ENCODE results near the gene RBPMS2. TPM values are rescaled to one million over a fixed set of nuclear protein-coding genes. Genes with fewer than 3 reads are reported as not detected.

The RBPMS2 gene
- total and polyA plus RNA-seq, 9 donors, result 1.1 to 23.8 (median 10.4) TPM

- H3K4me1 ChIP-seq (ENCODE audit: insufficient read depth), result peaks cover 2% of the 10 kb centered on the region
- 45 to 60% (median 54%) methylated on average over 6 of the region's 6 CpGs for WGBS, 3 donors
- H3K27ac ChIP-seq, result no peak overlapping the region
- no peaks in the 10 kb centered on the region for H3K27me3 ChIP-seq
- H3K4me3 ChIP-seq, result no peak overlapping the region
- no peaks in the 10 kb centered on the region for H3K9me3 ChIP-seq
- no peaks in the 10 kb centered on the region for H3K36me3 ChIP-seq
- no peak for TF ChIP-seq POLR2A (IDR thresholded peaks at IDR 0.05)
- no peak for TF ChIP-seq EP300 (IDR thresholded peaks at IDR 0.05)
- no peak for TF ChIP-seq CTCF (IDR thresholded peaks at IDR 0.05)
- no peak for DNase-seq
- intact Hi-C loops (cut with DNase I), result loop anchor here (2.0 to 5.0 kb wide), 4 partner anchors 67 to 77 kb away; no protein-coding TSS in a partner anchor
Measured at GRCh38 chr15:64807751-64808222, 32.4 kb upstream of the RBPMS2 start.

DNA sequence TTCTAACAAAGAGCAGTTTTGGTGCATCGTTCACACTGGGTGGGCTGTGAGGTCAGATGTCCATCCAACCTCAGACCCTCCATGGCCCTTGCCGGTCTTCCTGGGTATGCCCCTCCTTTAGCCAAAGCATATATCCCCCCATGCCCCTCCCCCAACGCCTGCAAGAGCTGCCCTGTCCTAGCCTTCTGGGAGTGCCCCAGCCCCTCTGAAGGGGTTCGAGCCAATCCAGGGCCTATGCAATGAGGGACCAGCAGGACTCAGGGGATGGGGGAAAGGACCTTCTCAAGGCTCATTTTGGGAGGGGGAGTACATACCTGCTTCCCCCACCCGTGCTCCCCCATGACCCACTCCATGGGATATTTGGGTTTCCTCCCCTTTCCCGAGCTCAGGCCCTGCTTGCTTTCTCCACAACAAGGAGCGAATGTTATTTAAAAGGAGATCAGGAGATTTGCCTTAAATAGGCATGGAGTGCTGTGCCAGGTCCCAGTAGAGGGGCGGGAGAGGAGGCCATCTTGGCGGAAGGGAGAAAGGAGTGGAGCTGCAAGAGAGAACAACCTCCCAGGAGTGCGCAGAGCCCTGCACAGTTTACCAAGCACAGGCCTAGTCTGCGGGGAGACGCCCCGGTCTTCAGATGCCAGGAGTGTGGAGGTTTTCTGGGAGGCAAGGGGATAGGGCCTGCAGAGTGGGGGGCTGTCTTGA is 31.8 kb upstream of the RBPMS2 start:
- H3K36me3 ChIP-seq, result no peaks in the 10 kb centered on the region
- no peaks in the 10 kb centered on the region for H3K9me3 ChIP-seq
- TF ChIP-seq POLR2A (IDR thresholded peaks at IDR 0.05), result no peak
- TF ChIP-seq EP300 (IDR thresholded peaks at IDR 0.05), result no peak
- TF ChIP-seq CTCF (IDR thresholded peaks at IDR 0.05), result no peak
- H3K4me1 ChIP-seq (ENCODE audit: insufficient read depth), result peaks cover 2% of the 10 kb centered on the region
- no peaks in the 10 kb centered on the region for H3K27me3 ChIP-seq
- DNase-seq, result no peak
- H3K27ac ChIP-seq, result no peak overlapping the region
- 67 to 71% (median 70%) methylated on average over 13 of the region's 13 CpGs for WGBS, 3 donors
- no peak overlapping the region for H3K4me3 ChIP-seq
- intact Hi-C loops (cut with DNase I), result loop anchor here in 2 of 4 donors (2.0 to 5.0 kb wide), 3 partner anchors 66 to 74 kb away; no protein-coding TSS in a partner anchor

GRCh38 chr15:64806509-64806908 is 31.1 kb upstream of the RBPMS2 start:
- 86 to 93% (median 91%) methylated on average over 6 of the region's 6 CpGs for WGBS, 3 donors
- Histone ChIP-seq H3K36me3 (no peaks in the 10 kb centered on the region), H3K27ac (no peak overlapping the region), H3K4me3 (no peak overlapping the region), H3K27me3 (no peaks in the 10 kb centered on the region), H3K4me1 (ENCODE audit: insufficient read depth) (peaks cover 4% of the 10 kb centered on the region), H3K9me3 (no peaks in the 10 kb centered on the region)
- DNase-seq, result no peak
- TF ChIP-seq EP300 (IDR thresholded peaks at IDR 0.05), result no peak
- no peak for TF ChIP-seq POLR2A (IDR thresholded peaks at IDR 0.05)
- TF ChIP-seq CTCF (IDR thresholded peaks at IDR 0.05), result no peak
- intact Hi-C loops (cut with DNase I), result loop anchor here in 2 of 4 donors (2.0 to 5.0 kb wide), 3 partner anchors 66 to 74 kb away; no protein-coding TSS in a partner anchor

DNA sequence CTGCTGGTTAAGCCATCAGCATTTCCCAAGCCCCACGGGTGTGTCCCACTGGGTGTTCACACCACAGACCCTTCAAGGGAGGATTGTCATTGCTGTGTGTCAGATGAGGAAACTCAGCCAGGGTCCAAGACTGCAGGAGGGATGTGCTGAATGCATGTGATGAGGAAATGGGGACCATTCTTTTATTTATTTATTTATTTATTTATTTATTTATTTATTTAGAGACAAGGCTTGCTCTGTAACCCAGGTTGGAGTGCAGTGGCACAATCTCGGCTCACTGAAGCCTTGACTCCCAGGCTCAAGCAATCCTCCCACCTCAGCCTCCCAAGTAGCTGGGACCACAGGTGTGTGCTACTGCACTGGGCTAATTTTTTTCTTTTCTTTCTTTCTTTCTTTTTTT is 29.2 kb upstream of the RBPMS2 start:
- WGBS, 3 donors, result 42 to 71% (median 50%) methylated on average over 2 of the region's 2 CpGs
- no peaks in the 10 kb centered on the region for H3K36me3 ChIP-seq
- intact Hi-C loops (cut with DNase I), result loop anchor here in 1 of 4 donors (5.0 kb wide), 1 partner anchor 67 kb away; no protein-coding TSS in a partner anchor
- no peak overlapping the region for H3K4me3 ChIP-seq
- no peak for TF ChIP-seq EP300 (IDR thresholded peaks at IDR 0.05)
- no peak for TF ChIP-seq POLR2A (IDR thresholded peaks at IDR 0.05)
- no peak for TF ChIP-seq CTCF (IDR thresholded peaks at IDR 0.05)
- H3K4me1 ChIP-seq (ENCODE audit: insufficient read depth), result peaks cover 4% of the 10 kb centered on the region
- no peaks in the 10 kb centered on the region for H3K27me3 ChIP-seq
- H3K9me3 ChIP-seq, result no peaks in the 10 kb centered on the region
- H3K27ac ChIP-seq, result no peak overlapping the region
- DNase-seq, result no peak
